GM21367 (cell line): ENCODE results near the gene CXXC5.

ENCODE experiments used
- ATAC-seq: cut with Tn5 transposase; IDR thresholded peaks from one replicate; pipeline ENCODE4 v1.9.1; 2021; ENCODE audit not compliant: unreplicated experiment

Gene CXXC5

GRCh38 chr5:139650689-139651042 is 2.5 kb downstream of the CXXC5 start:
- no peak for ATAC-seq

- no peak for ATAC-seq
Observed at GRCh38 chr5:139651043-139651834, 3.1 kb downstream of the CXXC5 start.

GRCh38 chr5:139651853-139652787 is 4.0 kb downstream of the CXXC5 start:
- peak; percentile 33 for ATAC-seq

GRCh38 chr5:139652788-139653241 is 4.7 kb downstream of the CXXC5 start:
- peak; percentile 28 for ATAC-seq

GRCh38 chr5:139653616-139654015 is 5.5 kb downstream of the CXXC5 start:
- no peak for ATAC-seq

GRCh38 chr5:139654464-139654863 is 6.3 kb downstream of the CXXC5 start:
- ATAC-seq, result no peak

- ATAC-seq, result no peak
Observed at GRCh38 chr5:139654871-139655491, 6.8 kb downstream of the CXXC5 start.

GRCh38 chr5:139655727-139656271 is 7.7 kb downstream of the CXXC5 start:
- ATAC-seq, result no peak

GRCh38 chr5:139657363-139658321 is 9.5 kb downstream of the CXXC5 start:
- no peak for ATAC-seq

- no peak for ATAC-seq
Observed at GRCh38 chr5:139658501-139658927, 10.4 kb downstream of the CXXC5 start.

GRCh38 chr5:139658928-139659667 is 10.9 kb downstream of the CXXC5 start:
- ATAC-seq, result no peak

- ATAC-seq, result no peak
Observed at GRCh38 chr5:139659695-139660101, 11.5 kb downstream of the CXXC5 start.

GRCh38 chr5:139660105-139660922 is 12.2 kb downstream of the CXXC5 start:
- no peak for ATAC-seq

- ATAC-seq, result peak; percentile 27
Observed at GRCh38 chr5:139660923-139661814, 13.0 kb downstream of the CXXC5 start.

GRCh38 chr5:139662617-139663016 is 14.5 kb downstream of the CXXC5 start:
- ATAC-seq, result no peak

- ATAC-seq, result no peak
Observed at GRCh38 chr5:139663207-139664085, 15.3 kb downstream of the CXXC5 start.
